PC-9 (cell line): ENCODE results near the gene CALCB. TPM values are rescaled to one million over a fixed set of nuclear protein-coding genes. Genes with fewer than 3 reads are reported as not detected.
"Not testable (repeated sequence)": the region's sequence is repeated elsewhere in the genome, so short reads cannot be mapped to it uniquely, and the experiment has no call there.

Source experiments
- BruUV-seq: library from RNA; stranded (reverse); fragments of 400-500 nt; replicated peaks from 2 replicates; lab custom pipeline; 2021; lab: Mats Ljungman, UMichigan
- CTCF ChIA-PET: fragments of 300-600 bp; sonication (Branson Sonifier 250); formaldehyde crosslinking; loops from one replicate; lab custom pipeline; 2022; ENCODE audit warnings: antibody characterized with exemption; lab: Charles Lee
- POLR2A ChIA-PET: fragments of 300-600 bp; sonication (Branson Sonifier 250); formaldehyde crosslinking; loops from one replicate; lab custom pipeline; 2022; ENCODE audit warnings: antibody characterized with exemption; ENCODE audit not compliant: unreplicated experiment; lab: Charles Lee
- DNase-seq, 2 experiments: peaks; one replicate each; pipeline versions ENCODE4 v3.0.0 to v3.0.0-alpha.2; 2015 to 2022; ENCODE audit warnings: mixed read lengths in 1 of 2
- H2AFZ ChIP-seq: fragments of 200-600 bp; sonication (generic); 2 replicates; pipeline ENCODE4 v1.8.1; 2017; ENCODE audit warnings: antibody characterized with exemption
- H3F3A ChIP-seq: fragments of 200-600 bp; sonication (generic); 2 replicates; pipeline ENCODE4 v1.8.1; 2017; ENCODE audit warnings: antibody characterized with exemption, mild to moderate bottlenecking, low read depth; ENCODE audit not compliant: insufficient read depth
- H3K27ac ChIP-seq: fragments of 200-600 bp; sonication (generic); 2 replicates; pipeline ENCODE4 v1.6.1; 2016; ENCODE audit warnings: mixed run types
- H3K27me3 ChIP-seq: fragments of 200-600 bp; sonication (generic); 2 replicates; pipeline ENCODE4 v1.6.1; 2016; ENCODE audit warnings: low read depth, mixed run types; ENCODE audit not compliant: insufficient read depth
- H3K36me3 ChIP-seq: fragments of 200-600 bp; sonication (generic); 2 replicates; pipeline ENCODE4 v1.6.1; 2016; ENCODE audit warnings: low read depth, mixed run types
- H3K4me1 ChIP-seq: fragments of 200-600 bp; sonication (generic); replicated peaks from 2 replicates; pipeline ENCODE4 v1.6.1; 2016; ENCODE audit warnings: mixed run types; ENCODE audit not compliant: insufficient read depth
- H3K4me2 ChIP-seq: fragments of 200-600 bp; sonication (generic); 2 replicates; pipeline ENCODE4 v1.6.1; 2017; ENCODE audit warnings: mixed run types
- H3K4me3 ChIP-seq: fragments of 200-600 bp; sonication (generic); 2 replicates; pipeline ENCODE4 v1.6.1; 2016; ENCODE audit warnings: mixed run types
- H3K79me2 ChIP-seq: fragments of 200-600 bp; sonication (generic); 2 replicates; pipeline ENCODE4 v1.6.1; 2017; ENCODE audit warnings: low read depth, mixed run types
- H3K9me2 ChIP-seq: fragments of 200-600 bp; sonication (generic); 2 replicates; pipeline ENCODE4 v1.8.1; 2017; ENCODE audit warnings: mild to moderate bottlenecking; ENCODE audit not compliant: insufficient read depth
- H3K9me3 ChIP-seq: fragments of 200-600 bp; sonication (generic); 2 replicates; pipeline ENCODE4 v1.8.1; 2016; ENCODE audit warnings: low read depth; ENCODE audit not compliant: insufficient read depth
- H4K20me1 ChIP-seq: fragments of 200-600 bp; sonication (generic); 2 replicates; pipeline ENCODE4 v1.8.1; 2017; ENCODE audit not compliant: insufficient read depth
- EZH2 ChIP-seq: fragments of 200-600 bp; sonication (generic); IDR thresholded peaks from 2 replicates; pipeline ENCODE4 v1.8.0; 2017; ENCODE audit warnings: antibody characterized with exemption, low read depth
- intact Hi-C: fragments of 100-400 bp; cut with micrococcal nuclease; formaldehyde crosslinking; loops from one replicate; pipeline ENCODE4 v1.10.0; 2022; ENCODE audit not compliant: unreplicated experiment
- total RNA-seq: library from RNA; stranded (reverse); gene quantifications from 2 replicates; pipeline ENCODE4 v1.2.3, GENCODE V29; 2021
- TF ChIP-seq, protein P1 (sequence below): fragments of 200-600 bp; sonication (generic); conservative IDR thresholded peaks from 2 replicates; pipeline ENCODE4 v1.6.1; 2017; ENCODE audit warnings: mixed run types, antibody characterized with exemption, mild to moderate bottlenecking, moderate library complexity

CALCB gene
- total RNA-seq, 1 experiment from 2014 or later = not detected

DNA sequence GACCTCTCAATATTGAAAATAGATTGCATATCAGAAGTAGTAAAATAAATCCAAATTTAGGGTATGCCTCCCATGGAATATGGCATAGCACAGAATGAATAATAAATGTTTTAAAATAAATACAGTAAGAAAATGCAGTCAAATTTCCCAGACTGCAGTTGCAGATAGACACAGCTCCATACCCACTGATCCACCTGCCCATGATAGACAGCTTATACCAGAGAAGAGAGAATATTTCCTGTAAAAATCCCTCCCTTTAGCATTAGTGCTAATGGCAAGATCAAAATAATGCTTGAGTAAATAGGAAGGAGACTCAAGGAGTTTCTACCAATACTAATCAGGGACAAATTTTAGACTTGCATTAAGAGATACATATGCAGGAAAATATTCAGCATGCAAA lies 45.0 kb upstream of the CALCB start:
- H3K4me3 ChIP-seq = no peak overlapping the region
- H2AFZ ChIP-seq = no peak overlapping the region
- ChIA-PET CTCF (no interaction called here), POLR2A (no interaction called here)
- DNase-seq = no peak
- TF ChIP-seq, protein P1, sequence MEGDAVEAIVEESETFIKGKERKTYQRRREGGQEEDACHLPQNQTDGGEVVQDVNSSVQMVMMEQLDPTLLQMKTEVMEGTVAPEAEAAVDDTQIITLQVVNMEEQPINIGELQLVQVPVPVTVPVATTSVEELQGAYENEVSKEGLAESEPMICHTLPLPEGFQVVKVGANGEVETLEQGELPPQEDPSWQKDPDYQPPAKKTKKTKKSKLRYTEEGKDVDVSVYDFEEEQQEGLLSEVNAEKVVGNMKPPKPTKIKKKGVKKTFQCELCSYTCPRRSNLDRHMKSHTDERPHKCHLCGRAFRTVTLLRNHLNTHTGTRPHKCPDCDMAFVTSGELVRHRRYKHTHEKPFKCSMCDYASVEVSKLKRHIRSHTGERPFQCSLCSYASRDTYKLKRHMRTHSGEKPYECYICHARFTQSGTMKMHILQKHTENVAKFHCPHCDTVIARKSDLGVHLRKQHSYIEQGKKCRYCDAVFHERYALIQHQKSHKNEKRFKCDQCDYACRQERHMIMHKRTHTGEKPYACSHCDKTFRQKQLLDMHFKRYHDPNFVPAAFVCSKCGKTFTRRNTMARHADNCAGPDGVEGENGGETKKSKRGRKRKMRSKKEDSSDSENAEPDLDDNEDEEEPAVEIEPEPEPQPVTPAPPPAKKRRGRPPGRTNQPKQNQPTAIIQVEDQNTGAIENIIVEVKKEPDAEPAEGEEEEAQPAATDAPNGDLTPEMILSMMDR = no peak
- no peak for TF ChIP-seq EZH2
- no peaks in the 10 kb centered on the region for H3K27me3 ChIP-seq
- no peaks in the 10 kb centered on the region for H3K9me3 ChIP-seq
- no peaks in the 10 kb centered on the region for H3K9me2 ChIP-seq
- intact Hi-C loops = no loop called here
- no peaks in the 10 kb centered on the region for H4K20me1 ChIP-seq
- no peak overlapping the region for H3K27ac ChIP-seq
- no peaks in the 10 kb centered on the region for H3K79me2 ChIP-seq
- H3K36me3 ChIP-seq = no peaks in the 10 kb centered on the region
- no peaks in the 10 kb centered on the region for H3F3A ChIP-seq
- H3K4me2 ChIP-seq = no peak overlapping the region
- BruUV-seq = no TSS peak
- H3K4me1 ChIP-seq = no peaks in the 10 kb centered on the region

DNA sequence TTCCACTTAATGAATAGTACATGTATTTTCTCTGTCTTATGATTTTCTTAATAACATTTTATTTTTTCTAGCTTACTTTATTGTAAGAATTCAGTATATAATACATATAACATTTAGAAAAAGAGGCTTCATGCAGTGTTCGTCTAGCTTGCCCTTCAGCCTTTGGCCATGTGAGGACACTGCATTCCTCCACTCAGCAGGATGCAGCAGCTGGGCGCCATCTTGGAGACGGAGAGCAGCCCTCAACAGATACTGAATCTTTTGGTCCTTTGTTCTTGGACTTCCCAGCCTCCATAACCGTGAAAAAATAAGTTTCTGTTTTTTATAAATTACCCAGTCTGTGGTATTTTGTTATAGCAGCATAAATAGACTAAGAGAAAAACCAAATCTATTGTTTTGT lies 41.4 kb upstream of the CALCB start:
- H3K9me3 ChIP-seq, H3K4me3 ChIP-seq, H4K20me1 ChIP-seq, H3K9me2 ChIP-seq, H2AFZ ChIP-seq, intact Hi-C loops, H3F3A ChIP-seq, H3K36me3 ChIP-seq, CTCF ChIA-PET, H3K4me2 ChIP-seq, BruUV-seq, DNase-seq, H3K4me1 ChIP-seq, H3K27ac ChIP-seq, H3K79me2 ChIP-seq, POLR2A ChIA-PET, H3K27me3 ChIP-seq: not testable (repeated sequence)

DNA sequence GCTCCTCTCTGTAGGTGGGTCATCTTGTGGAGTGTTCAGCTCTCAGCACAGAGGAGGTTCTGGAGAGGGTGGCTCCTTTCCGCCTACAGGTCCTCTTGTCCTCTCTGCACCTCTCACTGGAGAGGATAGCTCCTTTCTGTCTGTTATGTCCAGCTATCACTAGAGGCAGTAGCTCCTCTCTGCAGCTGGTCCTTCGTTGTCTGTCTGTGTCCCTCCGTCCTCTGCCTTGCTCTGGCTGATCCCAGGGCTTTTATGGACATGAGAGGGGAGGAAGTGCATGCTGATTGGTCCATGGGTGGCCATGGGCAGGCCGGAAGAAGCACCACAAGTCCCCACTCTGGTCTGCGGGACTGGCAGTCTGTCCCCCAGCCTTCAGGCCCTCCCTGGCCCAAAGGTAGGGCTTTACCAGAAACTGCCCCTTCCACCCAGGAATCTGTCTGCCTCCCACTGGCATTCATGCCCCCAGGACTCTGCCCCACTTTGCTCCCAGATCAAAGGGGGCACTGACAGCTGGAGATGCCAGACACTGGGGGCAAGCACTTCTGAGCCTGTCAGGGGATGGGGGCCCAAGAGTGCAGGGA lies 38.6 kb upstream of the CALCB start:
- intact Hi-C loops = no loop called here
- Histone ChIP-seq H3K79me2 (no peaks in the 10 kb centered on the region), H3K9me3 (no peaks in the 10 kb centered on the region), H3K9me2 (no peaks in the 10 kb centered on the region), H3K4me2 (no peak overlapping the region), H3F3A (no peaks in the 10 kb centered on the region), H4K20me1 (no peaks in the 10 kb centered on the region), H3K27me3 (no peaks in the 10 kb centered on the region), H3K4me3 (no peak overlapping the region), H3K27ac (no peak overlapping the region), H2AFZ (no peak overlapping the region), H3K4me1 (no peaks in the 10 kb centered on the region), H3K36me3 (no peaks in the 10 kb centered on the region)
- no peak for TF ChIP-seq EZH2
- TF ChIP-seq, protein P1 = no peak
- POLR2A ChIA-PET = no interaction called here
- BruUV-seq = no TSS peak
- CTCF ChIA-PET = no interaction called here
- DNase-seq = no peak

DNA sequence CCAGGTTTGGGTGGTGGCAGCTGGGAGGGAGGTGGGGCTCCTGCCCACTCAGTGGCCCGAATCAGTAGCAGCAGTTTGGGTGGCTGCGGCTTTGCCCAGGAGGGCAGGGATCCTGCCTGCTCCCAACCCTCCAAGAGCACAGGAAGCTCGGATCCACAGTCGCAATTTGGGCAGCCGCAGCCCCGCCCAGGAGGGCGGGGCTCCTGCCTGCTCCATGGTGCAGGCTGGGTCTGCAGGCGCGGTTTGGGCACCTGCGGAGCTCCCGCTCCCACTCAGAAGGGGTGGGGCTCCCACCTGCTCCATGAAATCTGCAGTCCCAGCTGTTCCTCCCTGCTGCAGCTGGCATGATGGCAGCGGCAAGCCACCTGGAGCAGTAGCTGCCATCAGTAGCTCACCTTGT lies 38.1 kb upstream of the CALCB start:
- Histone ChIP-seq H3K9me2 (no peaks in the 10 kb centered on the region), H3K79me2 (no peaks in the 10 kb centered on the region), H3K4me3 (no peak overlapping the region), H3K36me3 (no peaks in the 10 kb centered on the region), H3K27ac (no peak overlapping the region), H3K4me2 (no peak overlapping the region), H3K9me3 (no peaks in the 10 kb centered on the region), H4K20me1 (no peaks in the 10 kb centered on the region), H3K27me3 (no peaks in the 10 kb centered on the region), H2AFZ (no peak overlapping the region), H3F3A (no peaks in the 10 kb centered on the region), H3K4me1 (no peaks in the 10 kb centered on the region)
- no TSS peak for BruUV-seq
- DNase-seq = no peak
- CTCF ChIA-PET = no interaction called here
- TF ChIP-seq EZH2 = no peak
- TF ChIP-seq, protein P1 = no peak
- intact Hi-C loops = no loop called here
- POLR2A ChIA-PET = interaction anchor here (0.5 kb wide), 1 partner anchor 91 kb away, joined by 3 read pairs; no protein-coding TSS in a partner anchor
